ENCODE data around the gene TRAPPC3L.

The TRAPPC3L gene

GRCh38 chr6:116461932-116462885, 83.3 kb downstream of the TRAPPC3L start:
- DNase-seq, result peak; percentile 65

GRCh38 chr6:116461331-116461931, 84.1 kb downstream of the TRAPPC3L start, which contains the start of gene CALHM6:
Gene CALHM6 (plus strand): TSS chr6:116461375. CDS start chr6:116461930, 555 bp downstream.
- no peak for DNase-seq

GRCh38 chr6:116459927-116460326, 85.6 kb downstream of the TRAPPC3L start:
- DNase-seq, result no peak

- DNase-seq, result no peak
These were observed 87.2 kb downstream of the TRAPPC3L start for GRCh38 chr6:116458264-116458663.

- no peak for DNase-seq
These were observed 88.6 kb downstream of the TRAPPC3L start for GRCh38 chr6:116456927-116457326.

GRCh38 chr6:116456106-116456505, 89.4 kb downstream of the TRAPPC3L start:
- DNase-seq, result no peak

- DNase-seq, result no peak
These were observed 93.0 kb downstream of the TRAPPC3L start for GRCh38 chr6:116452531-116452930.

- no peak for DNase-seq
These were observed 93.6 kb downstream of the TRAPPC3L start for GRCh38 chr6:116451916-116452315.

GRCh38 chr6:116450769-116451740, 94.4 kb downstream of the TRAPPC3L start:
- DNase-seq, result no peak

- no peak for DNase-seq
These were observed 95.2 kb downstream of the TRAPPC3L start for GRCh38 chr6:116450185-116450710.

- no peak for DNase-seq
These were observed 95.9 kb downstream of the TRAPPC3L start for GRCh38 chr6:116449565-116449964.

- DNase-seq, result no peak
These were observed 97.9 kb downstream of the TRAPPC3L start for GRCh38 chr6:116447496-116448011.

GRCh38 chr6:116447052-116447451, 98.4 kb downstream of the TRAPPC3L start:
- no peak for DNase-seq

- DNase-seq, result no peak
These were observed 99.1 kb downstream of the TRAPPC3L start for GRCh38 chr6:116446399-116446798.

- DNase-seq, result no peak
These were observed 100.4 kb downstream of the TRAPPC3L start for GRCh38 chr6:116445102-116445501.

All from stimulated activated CD4-positive, alpha-beta T cell treated with anti-CD3 and anti-CD28 coated beads, Interleukin-15, amount 100 ng/mL, for 24 hours (primary cell).